ENCODE results near the gene MYH8. TPM values are rescaled to one million over a fixed set of nuclear protein-coding genes. Genes with fewer than 3 reads are reported as not detected.

The MYH8 gene
- total RNA-seq, 1 experiment from 2014 or later: not detected

DNA sequence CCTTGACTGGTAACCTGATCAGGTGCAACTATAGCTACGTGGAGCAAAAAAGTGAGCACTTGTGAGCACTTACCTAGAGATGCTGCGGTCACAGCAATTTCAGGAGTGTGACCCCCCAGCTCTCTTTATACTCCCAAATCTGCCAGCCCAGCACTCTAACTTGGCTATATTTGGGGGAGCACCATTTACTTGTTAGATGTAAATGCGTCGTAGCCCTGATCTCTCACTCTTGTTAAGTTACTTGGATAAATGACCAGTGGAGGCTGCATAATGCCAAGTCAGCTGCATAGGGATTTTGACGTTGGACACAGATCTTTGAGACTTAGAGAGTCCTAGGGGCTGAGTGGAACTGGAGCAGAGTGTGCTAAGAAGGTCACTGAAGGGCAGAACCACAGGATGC, 48.8 kb downstream of the MYH8 start, which contains the start of gene MYH13:
MYH13 (minus strand) TSS at position 101 of the 400 bp plus-strand sequence. CDS start 8,476 bp downstream, outside the sequence.
- CTCF ChIA-PET: interaction anchor here (2.4 kb wide), 2 partner anchors 15 to 242 kb away, joined by 8 to 9 read pairs; no protein-coding TSS in a partner anchor
- POLR2A ChIA-PET: interaction anchor here (0.6 kb wide), 1 partner anchor 11 kb away, joined by 6 read pairs; no protein-coding TSS in a partner anchor
- H3K27ac Mint-ChIP-seq: no peak within 1 kb of the TSS
- H3K9me3 Mint-ChIP-seq: no peaks in the 10 kb centered on the region
- no peaks in the 10 kb centered on the region for H3K27me3 Mint-ChIP-seq (ENCODE audit: low read depth)
- DNase-seq (ENCODE audit: low spot score): no peak
- no peak for ATAC-seq
- no peak within 1 kb of the TSS for H3K4me3 Mint-ChIP-seq
- no peaks in the 10 kb centered on the region for H3K36me3 Mint-ChIP-seq
- no peaks in the 10 kb centered on the region for H3K4me1 Mint-ChIP-seq
- TF ChIP-seq NR2C2 (CRISPR knock-in tag; IDR thresholded peaks at IDR 0.05): no peak
- no peak for TF ChIP-seq TEAD1 (CRISPR knock-in tag; IDR thresholded peaks at IDR 0.05)
- TF ChIP-seq CBFB (CRISPR knock-in tag; IDR thresholded peaks at IDR 0.05; ENCODE audit: low read depth): no peak
- TF ChIP-seq HMGA2 (CRISPR knock-in tag; IDR thresholded peaks at IDR 0.05): no peak
- no peak for TF ChIP-seq ETV6 (CRISPR knock-in tag; IDR thresholded peaks at IDR 0.05)
- no peak for TF ChIP-seq FOXK1 (CRISPR knock-in tag; IDR thresholded peaks at IDR 0.05)
- TF ChIP-seq, protein P1, sequence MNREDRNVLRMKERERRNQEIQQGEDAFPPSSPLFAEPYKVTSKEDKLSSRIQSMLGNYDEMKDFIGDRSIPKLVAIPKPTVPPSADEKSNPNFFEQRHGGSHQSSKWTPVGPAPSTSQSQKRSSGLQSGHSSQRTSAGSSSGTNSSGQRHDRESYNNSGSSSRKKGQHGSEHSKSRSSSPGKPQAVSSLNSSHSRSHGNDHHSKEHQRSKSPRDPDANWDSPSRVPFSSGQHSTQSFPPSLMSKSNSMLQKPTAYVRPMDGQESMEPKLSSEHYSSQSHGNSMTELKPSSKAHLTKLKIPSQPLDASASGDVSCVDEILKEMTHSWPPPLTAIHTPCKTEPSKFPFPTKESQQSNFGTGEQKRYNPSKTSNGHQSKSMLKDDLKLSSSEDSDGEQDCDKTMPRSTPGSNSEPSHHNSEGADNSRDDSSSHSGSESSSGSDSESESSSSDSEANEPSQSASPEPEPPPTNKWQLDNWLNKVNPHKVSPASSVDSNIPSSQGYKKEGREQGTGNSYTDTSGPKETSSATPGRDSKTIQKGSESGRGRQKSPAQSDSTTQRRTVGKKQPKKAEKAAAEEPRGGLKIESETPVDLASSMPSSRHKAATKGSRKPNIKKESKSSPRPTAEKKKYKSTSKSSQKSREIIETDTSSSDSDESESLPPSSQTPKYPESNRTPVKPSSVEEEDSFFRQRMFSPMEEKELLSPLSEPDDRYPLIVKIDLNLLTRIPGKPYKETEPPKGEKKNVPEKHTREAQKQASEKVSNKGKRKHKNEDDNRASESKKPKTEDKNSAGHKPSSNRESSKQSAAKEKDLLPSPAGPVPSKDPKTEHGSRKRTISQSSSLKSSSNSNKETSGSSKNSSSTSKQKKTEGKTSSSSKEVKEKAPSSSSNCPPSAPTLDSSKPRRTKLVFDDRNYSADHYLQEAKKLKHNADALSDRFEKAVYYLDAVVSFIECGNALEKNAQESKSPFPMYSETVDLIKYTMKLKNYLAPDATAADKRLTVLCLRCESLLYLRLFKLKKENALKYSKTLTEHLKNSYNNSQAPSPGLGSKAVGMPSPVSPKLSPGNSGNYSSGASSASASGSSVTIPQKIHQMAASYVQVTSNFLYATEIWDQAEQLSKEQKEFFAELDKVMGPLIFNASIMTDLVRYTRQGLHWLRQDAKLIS (CRISPR knock-in tag; IDR thresholded peaks at IDR 0.05; ENCODE audit: borderline replicate concordance): no peak
- TF ChIP-seq ZNF416 (CRISPR knock-in tag; IDR thresholded peaks at IDR 0.05): no peak

DNA sequence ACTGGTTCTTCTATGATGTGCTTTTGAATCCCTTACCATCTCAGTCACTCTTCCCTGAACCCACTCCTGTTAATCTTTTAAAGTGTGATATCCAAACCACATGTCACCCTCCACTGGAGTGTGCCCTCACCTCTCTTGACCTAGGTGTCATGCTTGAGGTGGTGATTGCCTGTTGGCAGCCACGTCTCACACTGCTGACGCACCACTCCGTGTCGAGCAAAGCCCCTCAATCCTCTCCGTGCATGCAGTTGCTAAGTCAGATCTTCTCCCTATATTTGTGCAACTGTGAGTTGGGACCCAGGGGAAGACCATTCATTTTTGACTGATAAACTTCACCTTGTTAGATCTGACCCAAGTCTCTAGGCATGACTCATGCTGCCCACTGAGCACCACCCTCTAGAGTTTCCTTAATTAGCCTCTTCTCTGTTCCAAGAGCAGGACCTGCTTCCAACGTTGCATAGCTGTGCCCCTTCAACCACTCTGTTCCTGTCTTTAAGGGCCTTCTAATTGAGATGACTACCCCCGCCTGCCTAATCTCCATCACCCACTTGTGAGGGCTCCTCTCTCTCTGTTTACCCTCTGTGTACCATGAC, 51.6 kb downstream of the MYH8 start:
- Mint-ChIP-seq H3K4me3 (no peak overlapping the region), H3K9me3 (no peaks in the 10 kb centered on the region), H3K36me3 (no peaks in the 10 kb centered on the region), H3K27me3 (ENCODE audit: low read depth) (no peaks in the 10 kb centered on the region), H3K27ac (no peak overlapping the region), H3K4me1 (peaks cover 7% of the 10 kb centered on the region)
- DNase-seq (ENCODE audit: low spot score): no peak
- POLR2A ChIA-PET: no interaction called here
- ATAC-seq: no peak
- CTCF ChIA-PET: interaction anchor here (1.5 to 2.3 kb wide), 2 partner anchors 12 to 74 kb away, joined by 4 to 11 read pairs; no protein-coding TSS in a partner anchor
- TF ChIP-seq, protein P2, sequence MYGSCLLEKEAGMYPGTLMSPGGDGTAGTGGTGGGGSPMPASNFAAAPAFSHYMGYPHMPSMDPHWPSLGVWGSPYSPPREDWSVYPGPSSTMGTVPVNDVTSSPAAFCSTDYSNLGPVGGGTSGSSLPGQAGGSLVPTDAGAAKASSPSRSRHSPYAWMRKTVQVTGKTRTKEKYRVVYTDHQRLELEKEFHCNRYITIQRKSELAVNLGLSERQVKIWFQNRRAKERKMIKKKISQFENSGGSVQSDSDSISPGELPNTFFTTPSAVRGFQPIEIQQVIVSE (CRISPR knock-in tag; IDR thresholded peaks at IDR 0.05; ENCODE audit: borderline replicate concordance): no peak
- no peak for TF ChIP-seq ZNF416 (CRISPR knock-in tag; IDR thresholded peaks at IDR 0.05)
- TF ChIP-seq, protein P3, sequence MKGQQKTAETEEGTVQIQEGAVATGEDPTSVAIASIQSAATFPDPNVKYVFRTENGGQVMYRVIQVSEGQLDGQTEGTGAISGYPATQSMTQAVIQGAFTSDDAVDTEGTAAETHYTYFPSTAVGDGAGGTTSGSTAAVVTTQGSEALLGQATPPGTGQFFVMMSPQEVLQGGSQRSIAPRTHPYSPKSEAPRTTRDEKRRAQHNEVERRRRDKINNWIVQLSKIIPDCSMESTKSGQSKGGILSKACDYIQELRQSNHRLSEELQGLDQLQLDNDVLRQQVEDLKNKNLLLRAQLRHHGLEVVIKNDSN (CRISPR knock-in tag; IDR thresholded peaks at IDR 0.05): no peak
- no peak for TF ChIP-seq ATF1 (CRISPR knock-in tag; IDR thresholded peaks at IDR 0.05)
- TF ChIP-seq, protein P4, sequence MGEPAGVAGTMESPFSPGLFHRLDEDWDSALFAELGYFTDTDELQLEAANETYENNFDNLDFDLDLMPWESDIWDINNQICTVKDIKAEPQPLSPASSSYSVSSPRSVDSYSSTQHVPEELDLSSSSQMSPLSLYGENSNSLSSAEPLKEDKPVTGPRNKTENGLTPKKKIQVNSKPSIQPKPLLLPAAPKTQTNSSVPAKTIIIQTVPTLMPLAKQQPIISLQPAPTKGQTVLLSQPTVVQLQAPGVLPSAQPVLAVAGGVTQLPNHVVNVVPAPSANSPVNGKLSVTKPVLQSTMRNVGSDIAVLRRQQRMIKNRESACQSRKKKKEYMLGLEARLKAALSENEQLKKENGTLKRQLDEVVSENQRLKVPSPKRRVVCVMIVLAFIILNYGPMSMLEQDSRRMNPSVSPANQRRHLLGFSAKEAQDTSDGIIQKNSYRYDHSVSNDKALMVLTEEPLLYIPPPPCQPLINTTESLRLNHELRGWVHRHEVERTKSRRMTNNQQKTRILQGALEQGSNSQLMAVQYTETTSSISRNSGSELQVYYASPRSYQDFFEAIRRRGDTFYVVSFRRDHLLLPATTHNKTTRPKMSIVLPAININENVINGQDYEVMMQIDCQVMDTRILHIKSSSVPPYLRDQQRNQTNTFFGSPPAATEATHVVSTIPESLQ (CRISPR knock-in tag; IDR thresholded peaks at IDR 0.05): no peak
- no peak for TF ChIP-seq GTF2I (CRISPR knock-in tag; conservative IDR thresholded peaks at IDR 0.05)
- no peak for TF ChIP-seq GABPB1 (CRISPR knock-in tag; IDR thresholded peaks at IDR 0.05)
- no peak for TF ChIP-seq NFATC4 (CRISPR knock-in tag; IDR thresholded peaks at IDR 0.05)
- TF ChIP-seq, protein P5, sequence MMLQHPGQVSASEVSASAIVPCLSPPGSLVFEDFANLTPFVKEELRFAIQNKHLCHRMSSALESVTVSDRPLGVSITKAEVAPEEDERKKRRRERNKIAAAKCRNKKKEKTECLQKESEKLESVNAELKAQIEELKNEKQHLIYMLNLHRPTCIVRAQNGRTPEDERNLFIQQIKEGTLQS (CRISPR knock-in tag; conservative IDR thresholded peaks at IDR 0.05): no peak
- TF ChIP-seq ZNF121 (CRISPR knock-in tag; IDR thresholded peaks at IDR 0.05): no peak

All from WTC11 (cell line).